Body of pancreas (tissue), 4 donors: Measurements from ENCODE around the gene ZDHHC5. TPM values are rescaled to one million over a fixed set of nuclear protein-coding genes. Genes with fewer than 3 reads are reported as not detected.

ENCODE experiments used
- ATAC-seq: fragments of 150-250 bp; one replicate; pipeline ENCODE4 v1.9.1; 2016
- DNase-seq, 4 donors: peaks; one replicate each; pipeline ENCODE4 v3.0.0-alpha.2; 2019
- H3K27ac ChIP-seq, 4 donors: fragments of 200-600 bp; sonication (generic); 1 replicate in 3 of 4; 2 replicates in 1 of 4; pipeline versions ENCODE4 v1.5.1 to v1.6.1; 2016 to 2019; ENCODE audit warnings: mild to moderate bottlenecking in 1 of 4, mixed read lengths in 1 of 4, moderate library complexity in 1 of 4
- H3K27me3 ChIP-seq, 2 donors: fragments of 200-600 bp; sonication (generic); one replicate each; pipeline ENCODE4 v1.6.0; 2016; ENCODE audit warnings: mild to moderate bottlenecking in 1 of 2
- H3K36me3 ChIP-seq, 2 donors: fragments of 200-600 bp; sonication (generic); replicated peaks in 1 of 2; 2 replicates each; pipeline ENCODE4 v1.5.1; 2016; ENCODE audit warnings: low read depth in 2 of 2; ENCODE audit not compliant: insufficient read depth in 1 of 2
- H3K4me1 ChIP-seq: fragments of 200-600 bp; sonication (generic); one replicate; pipeline ENCODE4 v1.6.0; 2016
- H3K4me3 ChIP-seq, 2 donors: fragments of 200-600 bp; sonication (generic); 1 replicate in 1 of 2; 2 replicates in 1 of 2; pipeline ENCODE4 v1.5.1; 2016 to 2019
- H3K9me3 ChIP-seq, 3 donors: fragments of 200-600 bp; sonication (generic); 1 replicate in 2 of 3; 2 replicates in 1 of 3; pipeline ENCODE4 v1.5.1; 2016
- CTCF ChIP-seq, 7 experiments: fragments of 450-650 bp in 4 of 7; fragments of 200-600 bp in 3 of 7; sonication (generic) in 3 of 7; IDR thresholded peaks; one replicate each; pipeline ENCODE4 v1.5.1; 2016 to 2019; ENCODE audit warnings: antibody characterized with exemption in 7 of 7
- POLR2A ChIP-seq, 3 donors: fragments of 450-650 bp; IDR thresholded peaks; one replicate each; pipeline ENCODE4 v1.6.1; 2016; ENCODE audit warnings: antibody characterized with exemption in 3 of 3, mild to moderate bottlenecking in 2 of 3
- WGBS, 2 donors: methylation state at CpG; one replicate each; pipeline ENCODE4 v1.1.5; 2017; 5-methylcytosine and 5-hydroxymethylcytosine counted together
- intact Hi-C: fragments of 100-400 bp; cut with DNase I; formaldehyde crosslinking; loops from one replicate; pipeline ENCODE4 v1.15.1; 2023
- total RNA-seq, 2 donors: library from RNA; depleted of rRNA; stranded (reverse); fragments of >200 nt; gene quantifications; one replicate each; pipeline ENCODE4 v1.1.0, GENCODE V29; 2016

ZDHHC5 gene
- total RNA-seq, 2 donors from 2014 or later = 17.6 to 48.5 TPM

- ATAC-seq (peak; percentile 86), DNase-seq (peak; percentile 50 to 71 (median 66))
- no peak for TF ChIP-seq CTCF (IDR thresholded peaks at IDR 0.05)
- peak; percentile 48 to 69 (median 64) for TF ChIP-seq POLR2A (IDR thresholded peaks at IDR 0.05)
- no peaks in the 10 kb centered on the region for H3K36me3 ChIP-seq
- H3K27ac ChIP-seq = peak overlapping the region; percentile 50 to 79 (median 64)
- peak overlapping the region; percentile 31 to 83 for H3K4me3 ChIP-seq
- intact Hi-C loops = loop anchor here (10.0 kb wide), 1 partner anchor 193 kb away; no protein-coding TSS in a partner anchor
- H3K4me1 ChIP-seq = peaks cover 10% of the 10 kb centered on the region
- H3K27me3 ChIP-seq = no peaks in the 10 kb centered on the region
- WGBS, 2 donors = 1 to 2% methylated on average over 34 to 47 of the region's 47 CpGs
- H3K9me3 ChIP-seq = no peaks in the 10 kb centered on the region
These were observed 29.7 kb upstream of the ZDHHC5 start for GRCh38 chr11:57638005-57638781.

GRCh38 chr11:57638811-57639320 lies 29.0 kb upstream of the ZDHHC5 start:
- DNase-seq = no peak

GRCh38 chr11:57639321-57640067 lies 28.4 kb upstream of the ZDHHC5 start:
- no peak for TF ChIP-seq POLR2A (IDR thresholded peaks at IDR 0.05)
- TF ChIP-seq CTCF (IDR thresholded peaks at IDR 0.05) = no peak

More at GRCh38 chr11:57638811-57639320, 29.0 kb upstream of the ZDHHC5 start:
- no peaks in the 10 kb centered on the region for H3K27me3 ChIP-seq
- peak overlapping the region; percentile 31 to 83 for H3K4me3 ChIP-seq
- H3K27ac ChIP-seq = peak overlapping the region in 3 of 4 donors; percentile 50 to 79 (median 69)
- TF ChIP-seq POLR2A (IDR thresholded peaks at IDR 0.05) (no peak), CTCF (IDR thresholded peaks at IDR 0.05) (no peak)
- no peak for ATAC-seq
- 6 to 15% methylated on average over 18 of the region's 19 CpGs for WGBS, 2 donors
- H3K9me3 ChIP-seq = no peaks in the 10 kb centered on the region
- H3K36me3 ChIP-seq = no peaks in the 10 kb centered on the region
- H3K4me1 ChIP-seq = peaks cover 10% of the 10 kb centered on the region
- intact Hi-C loops = loop anchor here (10.0 kb wide), 1 partner anchor 194 kb away; no protein-coding TSS in a partner anchor

GRCh38 chr11:57640068-57640800 lies 27.7 kb upstream of the ZDHHC5 start:
- intact Hi-C loops = loop anchor here (10.0 kb wide), 2 partner anchors 175 to 285 kb away; partner anchors contain the start of gene RTN4RL2
- Histone ChIP-seq H3K27me3 (no peaks in the 10 kb centered on the region), H3K27ac (no peak overlapping the region), H3K4me3 (no peak overlapping the region), H3K36me3 (no peaks in the 10 kb centered on the region), H3K4me1 (peaks cover 21% of the 10 kb centered on the region), H3K9me3 (no peaks in the 10 kb centered on the region)
- ATAC-seq = no peak
- WGBS, 2 donors = 62 to 66% methylated on average over 6 to 9 of the region's 9 CpGs
- no peak for DNase-seq
- no peak for TF ChIP-seq POLR2A (IDR thresholded peaks at IDR 0.05)
- no peak for TF ChIP-seq CTCF (IDR thresholded peaks at IDR 0.05)

More at GRCh38 chr11:57639321-57640067, 28.4 kb upstream of the ZDHHC5 start:
- H3K27ac ChIP-seq = no peak overlapping the region
- H3K9me3 ChIP-seq = no peaks in the 10 kb centered on the region
- DNase-seq = peak in 1 of 4 donors; percentile 11
- ATAC-seq = no peak
- 35 to 51% methylated on average over 15 of the region's 15 CpGs for WGBS, 2 donors
- no peak overlapping the region for H3K4me3 ChIP-seq
- H3K36me3 ChIP-seq = no peaks in the 10 kb centered on the region
- intact Hi-C loops = loop anchor here (10.0 kb wide), 3 partner anchors 175 to 285 kb away; partner anchors contain the start of gene RTN4RL2
- H3K27me3 ChIP-seq = no peaks in the 10 kb centered on the region
- H3K4me1 ChIP-seq = peaks cover 13% of the 10 kb centered on the region
